Activated CD8-positive, alpha-beta memory T cell treated with anti-CD3 and anti-CD28 coated beads for 4 hours (primary cell): ENCODE data around the gene LXN.

Experiments
- DNase-seq, 2 donors: peaks; one replicate each; pipeline ENCODE4 v3.0.0-alpha.2; 2020; ENCODE audit warnings: low read depth in 2 of 2

Gene LXN

GRCh38 chr3:158671821-158672214 lies 630 bp downstream of the LXN start:
- DNase-seq: no peak

- no peak for DNase-seq
Measured at GRCh38 chr3:158668506-158668905, 3.9 kb downstream of the LXN start.

GRCh38 chr3:158666416-158666815 lies 6.0 kb downstream of the LXN start:
- no peak for DNase-seq

GRCh38 chr3:158663832-158664231 lies 8.6 kb downstream of the LXN start:
- no peak for DNase-seq

DNA sequence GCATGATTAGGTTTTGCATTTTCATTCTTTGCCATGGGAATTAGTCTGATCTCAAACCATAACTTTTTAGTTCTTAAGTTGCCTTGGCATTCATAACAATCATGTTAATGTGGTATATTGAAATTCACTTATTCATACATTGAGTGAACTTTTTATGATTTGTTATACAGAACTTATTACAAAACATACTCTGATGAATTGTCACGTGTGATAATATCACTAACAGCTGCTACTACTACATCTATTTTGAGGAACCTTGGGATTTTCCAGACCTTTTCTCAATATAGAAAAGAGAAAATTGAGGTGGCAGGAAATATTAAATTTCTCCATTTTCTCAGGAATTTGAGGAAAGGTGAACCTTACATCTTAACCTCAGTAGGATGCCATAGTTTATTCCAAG lies 9.2 kb downstream of the LXN start:
- no peak for DNase-seq

DNA sequence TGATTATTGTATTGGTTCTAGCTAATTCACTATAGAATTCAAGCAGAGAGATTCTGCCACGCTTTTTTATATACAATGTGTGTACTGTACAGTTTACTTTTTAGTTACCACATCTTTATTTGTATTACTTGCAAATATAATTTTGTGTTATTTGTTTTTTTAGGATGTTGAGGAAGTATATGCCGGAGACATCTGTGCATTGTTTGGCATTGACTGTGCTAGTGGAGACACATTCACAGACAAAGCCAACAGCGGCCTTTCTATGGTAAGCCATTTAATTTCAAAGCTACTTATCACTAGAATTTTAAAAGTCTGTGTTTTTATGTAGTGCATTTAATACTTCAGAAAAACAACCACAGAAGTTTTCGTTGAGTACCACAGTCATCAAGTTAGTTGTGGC lies 11.7 kb downstream of the LXN start:
- no peak for DNase-seq

GRCh38 chr3:158659454-158660237 lies 12.8 kb downstream of the LXN start:
- peak in 1 of 2 donors; percentile 5 for DNase-seq

GRCh38 chr3:158658889-158659288 lies 13.6 kb downstream of the LXN start:
- no peak for DNase-seq

DNA sequence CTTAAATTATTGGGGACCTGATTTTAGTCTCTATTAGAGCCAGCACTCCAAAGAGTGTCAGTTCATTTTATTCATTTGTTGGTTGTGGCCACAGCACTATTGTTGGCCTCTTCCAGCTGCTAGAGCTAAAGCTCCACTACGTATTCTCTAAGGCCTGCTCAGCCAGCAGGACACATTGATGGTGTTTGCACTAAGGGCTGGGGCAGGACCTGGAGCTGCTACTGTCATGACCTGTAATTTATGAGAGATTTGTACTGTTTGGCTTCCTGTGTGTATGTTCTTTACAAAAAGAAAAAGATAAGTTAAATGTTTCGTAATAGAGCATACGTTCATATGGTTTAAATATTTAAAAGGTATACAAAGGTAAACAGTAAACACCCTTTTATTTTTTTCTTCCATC lies 20.0 kb downstream of the LXN start:
- DNase-seq: no peak

- no peak for DNase-seq
Measured at GRCh38 chr3:158651192-158651591, 21.3 kb downstream of the LXN start.

DNA sequence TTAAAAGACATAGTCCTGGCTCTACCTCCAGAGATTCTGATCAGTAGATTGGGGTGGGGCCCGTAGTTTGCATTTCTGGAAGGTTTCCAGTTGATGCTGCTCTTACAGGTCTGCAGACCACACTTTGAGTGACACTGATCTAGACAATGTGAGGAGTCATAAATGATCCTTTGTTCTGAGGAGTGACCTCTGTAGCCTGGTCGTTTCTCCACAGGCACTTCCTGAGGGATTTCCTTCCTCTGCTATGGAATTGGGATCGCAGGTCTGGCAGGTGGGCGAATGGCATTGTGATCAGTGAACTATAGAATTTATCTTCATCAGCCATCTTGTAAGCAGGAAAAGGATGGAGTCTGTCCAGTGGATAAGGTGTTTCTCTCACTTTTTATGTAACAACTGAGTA lies 22.7 kb downstream of the LXN start:
- DNase-seq: no peak

DNA sequence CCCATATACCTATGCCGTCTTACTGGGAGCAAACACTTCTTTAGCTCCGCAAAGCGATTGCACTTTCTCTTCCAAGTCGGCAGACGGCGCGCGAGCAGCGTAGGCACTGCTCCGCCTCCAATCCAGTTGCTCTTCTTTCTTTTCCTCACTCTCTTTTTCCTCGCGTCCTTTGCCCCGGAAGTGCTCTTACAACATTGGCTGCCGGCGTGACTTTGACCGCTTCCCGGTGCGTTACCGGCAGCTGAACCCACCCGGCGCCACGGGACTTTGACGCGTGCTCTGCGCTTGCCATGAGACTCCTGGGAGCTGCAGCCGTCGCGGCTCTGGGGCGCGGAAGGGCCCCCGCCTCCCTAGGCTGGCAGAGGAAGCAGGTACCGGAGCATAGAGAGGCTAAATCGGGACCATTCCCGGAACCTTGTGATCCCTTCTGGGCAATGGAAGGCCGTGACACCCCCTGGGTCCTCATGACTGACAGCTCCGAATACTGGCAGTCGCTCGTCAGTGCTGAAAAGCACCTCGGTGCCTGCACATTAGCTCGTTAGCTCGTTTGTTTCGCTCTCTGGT lies 28.0 kb downstream of the LXN start, which contains the start of gene GFM1:
Gene GFM1, plus strand, starts transcription at position 183 of the 564 bp plus-strand sequence. Its CDS starts 108 bp downstream, at position 291.
- DNase-seq: peak; percentile 73 to 80

GRCh38 chr3:158642474-158643210 lies 29.8 kb downstream of the LXN start:
- DNase-seq: no peak

GRCh38 chr3:158642005-158642404 lies 30.4 kb downstream of the LXN start:
- DNase-seq: no peak

GRCh38 chr3:158640646-158641045 lies 31.8 kb downstream of the LXN start:
- DNase-seq: no peak

DNA sequence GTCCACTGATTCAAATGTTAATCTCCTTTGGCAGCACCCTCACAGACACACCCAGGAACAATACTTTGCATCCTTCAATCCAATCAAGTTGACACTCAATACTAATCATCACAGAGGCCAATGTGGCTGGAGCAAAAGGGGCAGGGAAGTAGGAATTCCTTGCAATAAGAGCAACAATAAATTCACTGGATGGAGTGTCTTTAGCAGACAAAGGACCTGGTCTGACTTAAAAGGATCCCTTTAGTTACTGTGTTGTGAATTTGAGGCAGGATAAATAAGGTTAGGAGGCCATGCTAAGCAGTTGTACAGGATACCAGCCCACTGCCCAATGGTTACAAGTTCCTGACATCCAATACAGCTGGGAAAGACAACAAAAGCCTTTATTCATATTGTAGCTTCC lies 40.5 kb downstream of the LXN start:
- DNase-seq: no peak

DNA sequence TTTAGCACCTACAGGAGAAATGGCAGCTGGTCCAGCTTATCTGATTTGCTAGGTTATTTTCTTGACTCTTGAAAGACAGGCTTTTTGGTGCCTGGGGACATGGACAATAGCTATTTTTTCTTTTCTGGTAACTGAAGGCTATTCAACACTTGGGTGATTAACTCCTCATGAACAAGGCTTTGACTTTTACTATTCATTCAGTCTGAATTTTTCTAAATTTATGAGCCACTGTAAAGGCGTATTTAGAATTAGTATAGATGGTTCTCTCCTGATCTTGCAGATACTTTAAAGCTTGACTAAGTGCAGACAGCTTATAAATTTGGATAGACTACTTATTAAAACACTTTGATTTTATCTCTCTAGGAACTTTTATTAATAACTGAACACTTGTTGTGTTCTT lies 46.6 kb downstream of the LXN start:
- DNase-seq: no peak

- no peak for DNase-seq
Measured at GRCh38 chr3:158617982-158618875, 54.2 kb downstream of the LXN start.
